ENCODE data around the gene ZNHIT1.

DNA sequence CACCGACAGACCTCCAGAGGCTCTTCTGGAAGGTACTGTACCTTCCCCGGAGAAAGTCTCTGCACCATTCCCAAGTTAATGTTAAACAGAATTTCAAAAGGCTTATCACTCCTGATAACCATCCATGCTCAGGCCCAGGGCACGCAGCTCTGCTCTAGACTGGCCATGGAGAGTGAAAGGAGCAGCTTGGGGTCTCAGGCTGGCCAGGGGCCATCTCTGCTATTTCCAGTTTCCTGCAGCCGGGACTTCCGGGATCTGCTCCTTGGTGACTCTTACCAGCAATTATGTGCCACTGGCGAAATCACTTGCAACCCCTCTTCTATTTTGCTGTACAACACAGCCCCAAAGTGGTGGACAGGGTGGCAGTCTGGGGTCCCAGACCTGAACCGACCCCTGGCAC is 13.7 kb downstream of the ZNHIT1 start:
- TF ChIP-seq POLR2A (IDR thresholded peaks at IDR 0.05; ENCODE audit: low read depth) (no peak), POLR2AphosphoS5 (IDR thresholded peaks at IDR 0.05) (no peak)
